HCT116 (cell line): Measurements from ENCODE around the gene GSTO2. TPM values are rescaled to one million over a fixed set of nuclear protein-coding genes. Genes with fewer than 3 reads are reported as not detected.

Source experiments
- ATAC-seq: fragments of 200-7000 bp; cut with Tn5 transposase; 2 replicates; pipeline ENCODE4 v1.9.1; 2020; ENCODE audit warnings: mild to moderate bottlenecking, moderate library complexity
- BruUV-seq: library from RNA; stranded (reverse); fragments of 400-500 nt; replicated peaks from 2 replicates; lab custom pipeline; 2021; lab: Mats Ljungman, UMichigan
- CTCF ChIA-PET: fragments of 300-600 bp; sonication (Branson Sonifier 250); formaldehyde crosslinking; loops from one replicate; lab custom pipeline; 2021; ENCODE audit warnings: antibody characterized with exemption; lab: Charles Lee
- POLR2A ChIA-PET: fragments of 300-600, 350-600 bp; sonication (Branson Sonifier 250); formaldehyde crosslinking; loops from one replicate; lab custom pipeline; 2021; ENCODE audit warnings: antibody characterized with exemption; lab: Charles Lee
- RAD21 ChIA-PET, 2 experiments: fragments of 300-600 bp; sonication (Branson Sonifier 250); formaldehyde crosslinking; loops; one replicate each; lab custom pipeline; 2023; ENCODE audit warnings: low total read pairs in 2 of 2; ENCODE audit not compliant: uncharacterized antibody in 2 of 2, unreplicated experiment in 2 of 2, low non-redundant PET in 1 of 2; lab: Charles Lee
- DNase-seq: peaks from one replicate; pipeline ENCODE4 v3.0.0-alpha.2; 2010; ENCODE audit warnings: low read depth, low spot score
- H2AFZ ChIP-seq: fragments of 200-600 bp; shearing (Covaris generic), sonication (generic); 2 replicates; pipeline ENCODE4 v1.6.1; 2017; ENCODE audit warnings: low read depth, mixed run types, mixed read lengths, antibody characterized with exemption, low read length; ENCODE audit not compliant: poor library complexity, severe bottlenecking
- H3K27ac ChIP-seq: 2 replicates; pipeline ENCODE4 v1.5.1; 2012; ENCODE audit warnings: low read depth, low read length
- H3K27me3 ChIP-seq: fragments of 200-600 bp; sonication (generic); 2 replicates; pipeline ENCODE4 v1.6.1; 2016; ENCODE audit warnings: mixed run types, low read length, mixed read lengths; ENCODE audit not compliant: insufficient read depth
- H3K36me3 ChIP-seq, 2 experiments: fragments of 200-500 bp in 1 of 2; fragments of 200-600 bp in 1 of 2; sonication (Bioruptor generic) in 1 of 2; sonication (generic) in 1 of 2; 2 replicates each; pipeline versions ENCODE4 v1.5.1 to v1.6.1; 2014 to 2016; ENCODE audit warnings: low read length in 2 of 2, inconsistent platforms in 1 of 2, mixed read lengths in 1 of 2, mixed run types in 1 of 2; ENCODE audit not compliant: insufficient read depth in 2 of 2, control insufficient read depth in 1 of 2
- H3K4me1 ChIP-seq, 2 experiments: fragments of 200-600 bp in 1 of 2; sonication (generic) in 1 of 2; 2 replicates each; pipeline versions ENCODE4 v1.5.1 to v1.6.1; 2012 to 2017; ENCODE audit warnings: low read length in 2 of 2, inconsistent platforms in 1 of 2, mild to moderate bottlenecking in 1 of 2, mixed read lengths in 1 of 2, mixed run types in 1 of 2, moderate library complexity in 1 of 2; ENCODE audit not compliant: insufficient read depth in 2 of 2, control insufficient read depth in 1 of 2
- H3K4me2 ChIP-seq: fragments of 200-600 bp; sonication (generic); 2 replicates; pipeline ENCODE4 v1.6.1; 2017; ENCODE audit warnings: mixed run types, low read length, mixed read lengths
- H3K4me3 ChIP-seq, 2 experiments: fragments of 200-600 bp in 1 of 2; sonication (generic) in 1 of 2; replicated peaks in 1 of 2; 2 replicates each; pipeline ENCODE4 v1.5.1; 2011 to 2016; ENCODE audit warnings: low read length in 2 of 2, control low read depth in 1 of 2, low read depth in 1 of 2, mild to moderate bottlenecking in 1 of 2, mixed read lengths in 1 of 2, mixed run types in 1 of 2
- H3K79me2 ChIP-seq: fragments of 200-600 bp; sonication (generic); 2 replicates; pipeline ENCODE4 v1.6.1; 2017; ENCODE audit warnings: mild to moderate bottlenecking, mixed run types, low read length, moderate library complexity, mixed read lengths; ENCODE audit not compliant: insufficient read depth
- H3K9ac ChIP-seq: fragments of 200-600 bp; sonication (generic); 2 replicates; pipeline ENCODE4 v1.6.1; 2016; ENCODE audit warnings: low read length, mixed read lengths
- H3K9me2 ChIP-seq: fragments of 200-600 bp; sonication (generic), shearing (Covaris generic); 2 replicates; pipeline ENCODE4 v1.6.1; 2017; ENCODE audit warnings: mixed run types, mild to moderate bottlenecking, moderate library complexity; ENCODE audit not compliant: insufficient read depth
- H3K9me3 ChIP-seq, 2 experiments: fragments of 200-500 bp in 1 of 2; fragments of 200-600 bp in 1 of 2; sonication (Bioruptor generic) in 1 of 2; sonication (generic) in 1 of 2; 2 replicates each; pipeline ENCODE4 v1.6.1; 2014 to 2017; ENCODE audit warnings: low read length in 2 of 2, mixed read lengths in 2 of 2, inconsistent platforms in 1 of 2, low read depth in 1 of 2, mild to moderate bottlenecking in 1 of 2, mixed run types in 1 of 2, moderate library complexity in 1 of 2; ENCODE audit not compliant: control insufficient read depth in 1 of 2, insufficient read depth in 1 of 2
- H4K20me1 ChIP-seq: fragments of 200-600 bp; sonication (generic), shearing (Covaris generic); 2 replicates; pipeline ENCODE4 v1.6.1; 2017; ENCODE audit warnings: mixed run types, mild to moderate bottlenecking, moderate library complexity; ENCODE audit not compliant: insufficient read depth
- CBX3 ChIP-seq: IDR thresholded peaks from 2 replicates; pipeline ENCODE4 v1.6.1; 2012; ENCODE audit warnings: low read depth
- CTCF ChIP-seq, 3 experiments: fragments of 200-600 bp in 1 of 3; sonication (generic) in 1 of 3; IDR thresholded peaks in 2 of 3; conservative IDR thresholded peaks in 1 of 3; 2 replicates each; pipeline ENCODE4 v1.5.1; 2012 to 2017; ENCODE audit warnings: low read depth in 2 of 3, low read length in 2 of 3, antibody characterized with exemption in 1 of 3, borderline replicate concordance in 1 of 3, control low read depth in 1 of 3, mild to moderate bottlenecking in 1 of 3, mixed read lengths in 1 of 3, mixed run types in 1 of 3, moderate library complexity in 1 of 3; ENCODE audit not compliant: insufficient read depth in 1 of 3
- EGR1 ChIP-seq: IDR thresholded peaks from 2 replicates; pipeline ENCODE4 v1.6.1; 2012; ENCODE audit warnings: low read depth
- ELF1 ChIP-seq: IDR thresholded peaks from 2 replicates; pipeline ENCODE4 v1.6.1; 2012; ENCODE audit warnings: low read depth, borderline replicate concordance
- JUND ChIP-seq: IDR thresholded peaks from 2 replicates; pipeline ENCODE4 v1.6.1; 2012
- POLR2AphosphoS5 ChIP-seq: IDR thresholded peaks from 2 replicates; pipeline ENCODE4 v1.6.1; 2011; ENCODE audit warnings: mild to moderate bottlenecking, low read depth, low read length, moderate library complexity
- SP1 ChIP-seq: IDR thresholded peaks from 2 replicates; pipeline ENCODE4 v1.6.1; 2012; ENCODE audit warnings: low read depth
- TCF7L2 ChIP-seq: IDR thresholded peaks from 2 replicates; pipeline ENCODE4 v1.7.0; 2011; ENCODE audit warnings: borderline replicate concordance, inconsistent platforms; ENCODE audit not compliant: insufficient read depth, insufficient read length; ENCODE audit errors: extremely low read depth
- ZFX ChIP-seq: fragments of 450-650 bp; IDR thresholded peaks from 2 replicates; pipeline ENCODE4 v1.6.1; 2017
- intact Hi-C: fragments of 100-400 bp; cut with micrococcal nuclease; formaldehyde crosslinking; loops from 2 replicates; pipeline ENCODE4 v1.10.0; 2022
- total RNA-seq: library from RNA; stranded (reverse); gene quantifications from one replicate; pipeline ENCODE4 v1.2.1, GENCODE V29; 2021; ENCODE audit not compliant: unreplicated experiment

Gene GSTO2
- total RNA-seq, 1 experiment from 2014 or later = 115 TPM

GRCh38 chr10:104279550-104280259 lies 10.7 kb downstream of the GSTO2 start:
- ATAC-seq (no peak), DNase-seq (no peak)
- H3K9me3 ChIP-seq = no peaks in the 10 kb centered on the region
- H3K4me1 ChIP-seq = peaks cover 8 to 11% of the 10 kb centered on the region in 2 experiments
- no peak overlapping the region for H3K4me3 ChIP-seq
- peaks cover 37 to 47% of the 10 kb centered on the region in 2 experiments; a peak in 3 of 4 replicates for H3K36me3 ChIP-seq
- TF ChIP-seq EGR1 (no peak), POLR2AphosphoS5 (no peak), CBX3 (no peak), TCF7L2 (no peak), SP1 (no peak), JUND (no peak), ZFX (no peak), CTCF (IDR thresholded peaks at IDR 0.05 in 2 of 3, conservative IDR thresholded peaks at IDR 0.05 in 1 of 3; ENCODE audit: borderline replicate concordance in 1 of 3, insufficient read depth in 1 of 3, low read depth in 2 of 3, low read length in 2 of 3) (no peak), ELF1 (no peak)
- ChIA-PET POLR2A (no interaction called here), CTCF (no interaction called here), RAD21 (no interaction called here)
- no peaks in the 10 kb centered on the region for H4K20me1 ChIP-seq
- BruUV-seq = no TSS peak
- H3K9me2 ChIP-seq = no peaks in the 10 kb centered on the region
- H3K79me2 ChIP-seq = peaks cover 91% of the 10 kb centered on the region
- no peaks in the 10 kb centered on the region for H3K27me3 ChIP-seq
- no peak overlapping the region for H3K9ac ChIP-seq
- H2AFZ ChIP-seq = no peak overlapping the region
- no peak overlapping the region for H3K4me2 ChIP-seq
- H3K27ac ChIP-seq = no peak overlapping the region
- intact Hi-C loops = no loop called here
